Activated CD8-positive, alpha-beta memory T cell treated with anti-CD3 and anti-CD28 coated beads for 1 hour (primary cell): ENCODE data around the gene OR52I2.
A peak's percentile ranks its signal among the peaks of the same experiment; 100 is the strongest.

Experiments
- DNase-seq, 2 donors: peaks; one replicate each; pipeline ENCODE4 v3.0.0-alpha.2; 2020; ENCODE audit warnings: low read depth in 1 of 2; ENCODE audit errors: extremely low read depth in 1 of 2

The OR52I2 gene

GRCh38 chr11:4581443-4581842 lies at the start of gene OR52I2:
TSS of gene OR52I2 (plus strand) at chr11:4581743.
- no peak for DNase-seq

- peak; percentile 7 to 17 for DNase-seq
These were observed 41.8 kb upstream of the OR52I2 start for GRCh38 chr11:4539603-4540219.

GRCh38 chr11:4541071-4541470 lies 40.5 kb upstream of the OR52I2 start:
- DNase-seq, result no peak

- no peak for DNase-seq
These were observed 38.0 kb upstream of the OR52I2 start for GRCh38 chr11:4543561-4543960.

GRCh38 chr11:4544891-4545290 lies 36.7 kb upstream of the OR52I2 start, which contains the start of gene OR52M1:
TSS of gene OR52M1 (plus strand) at chr11:4545191. CDS start at chr11:4545191, 0 bp downstream.
- no peak for DNase-seq

GRCh38 chr11:4546878-4547277 lies 34.7 kb upstream of the OR52I2 start:
- no peak for DNase-seq

- no peak for DNase-seq
These were observed 34.1 kb upstream of the OR52I2 start for GRCh38 chr11:4547416-4547815.

GRCh38 chr11:4551346-4551979 lies 30.1 kb upstream of the OR52I2 start:
- no peak for DNase-seq

- DNase-seq, result no peak
These were observed 21.8 kb upstream of the OR52I2 start for GRCh38 chr11:4559527-4560440.

- DNase-seq, result no peak
These were observed 21.1 kb upstream of the OR52I2 start for GRCh38 chr11:4560467-4560866.

GRCh38 chr11:4565371-4565770 lies 16.2 kb upstream of the OR52I2 start:
- no peak for DNase-seq

GRCh38 chr11:4569075-4569474 lies 12.5 kb upstream of the OR52I2 start:
- DNase-seq, result no peak

GRCh38 chr11:4576880-4577279 lies 4.7 kb upstream of the OR52I2 start:
- DNase-seq, result no peak

- DNase-seq, result no peak
These were observed 3.8 kb upstream of the OR52I2 start for GRCh38 chr11:4577761-4578160.

- no peak for DNase-seq
These were observed 2.9 kb upstream of the OR52I2 start for GRCh38 chr11:4578624-4579023.

GRCh38 chr11:4580124-4580523 lies 1.4 kb upstream of the OR52I2 start:
- DNase-seq, result no peak

- no peak for DNase-seq
These were observed 7.5 kb downstream of the OR52I2 start for GRCh38 chr11:4589017-4589416.

- DNase-seq, result no peak
These were observed 12.2 kb downstream of the OR52I2 start, which contains the start of gene OR52I1 for GRCh38 chr11:4593739-4594138. TSS of gene OR52I1 (plus strand) at chr11:4594039. CDS start at chr11:4594039, 0 bp downstream.

GRCh38 chr11:4605057-4605456 lies 23.5 kb downstream of the OR52I2 start:
- DNase-seq, result no peak

- DNase-seq, result no peak
These were observed 24.9 kb downstream of the OR52I2 start for GRCh38 chr11:4606231-4607015.

- DNase-seq, result no peak
These were observed 25.6 kb downstream of the OR52I2 start for GRCh38 chr11:4607096-4607495.
